Upper lobe of left lung (tissue), 4 donors: ENCODE results near the gene KCNJ15.

Source experiments
- CTCF ChIP-seq, 6 experiments: fragments of 450-650 bp in 4 of 6; fragments of 200-600 bp in 2 of 6; sonication (generic) in 2 of 6; IDR thresholded peaks; one replicate each; pipeline ENCODE4 v1.5.1; 2016 to 2019; ENCODE audit warnings: antibody characterized with exemption in 6 of 6
- EP300 ChIP-seq, 4 donors: sonication (generic); formaldehyde crosslinking; IDR thresholded peaks; one replicate each; pipeline ENCODE4 v1.5.1; 2017; ENCODE audit warnings: antibody characterized with exemption in 4 of 4, control low read depth in 2 of 4
- POLR2A ChIP-seq, 4 donors: fragments of 450-650 bp; IDR thresholded peaks; one replicate each; pipeline ENCODE4 v1.5.1; 2016 to 2017; ENCODE audit warnings: antibody characterized with exemption in 4 of 4, mild to moderate bottlenecking in 2 of 4

- TF ChIP-seq EP300 (IDR thresholded peaks at IDR 0.05) = no peak
- TF ChIP-seq POLR2A (IDR thresholded peaks at IDR 0.05) = peak in 1 of 4 donors; percentile 18
- peak; percentile 90 to 96 (median 94) for TF ChIP-seq CTCF (IDR thresholded peaks at IDR 0.05)
These were observed 99.4 kb downstream of the KCNJ15 start for GRCh38 chr21:38355992-38356781.
